Neural cell (in vitro differentiated cells): ENCODE results near the gene MRPL24.

Experiments
- EP300 ChIP-seq: fragments of 450-650 bp; conservative IDR thresholded peaks from 2 replicates; pipeline ENCODE4 v1.6.1; 2014; ENCODE audit warnings: antibody characterized with exemption, mild to moderate bottlenecking, moderate library complexity; ENCODE audit not compliant: poor library complexity, severe bottlenecking
- EZH2 ChIP-seq: fragments of 200-600, 300-800 bp; shearing (Covaris generic), sonication (generic); IDR thresholded peaks from 2 replicates; pipeline ENCODE4 v1.6.1; 2014; ENCODE audit warnings: antibody characterized with exemption, low read length, borderline replicate concordance, mild to moderate bottlenecking; ENCODE audit not compliant: insufficient read depth, poor library complexity, severe bottlenecking
- POLR2AphosphoS5 ChIP-seq: IDR thresholded peaks from 2 replicates; pipeline ENCODE4 v1.6.1; 2012
- RAD21 ChIP-seq: fragments of 450-650 bp; conservative IDR thresholded peaks from 2 replicates; pipeline ENCODE4 v1.6.1; 2014; ENCODE audit warnings: antibody characterized with exemption, mild to moderate bottlenecking, moderate library complexity
- SMC3 ChIP-seq: fragments of 450-650 bp; conservative IDR thresholded peaks from 2 replicates; pipeline ENCODE4 v1.6.1; 2014; ENCODE audit warnings: antibody characterized with exemption, mild to moderate bottlenecking, moderate library complexity; ENCODE audit not compliant: poor library complexity
- TF ChIP-seq, protein P1 (sequence below): fragments of 450-650 bp; IDR thresholded peaks from 2 replicates; pipeline ENCODE4 v1.5.1; 2014; ENCODE audit warnings: antibody characterized with exemption, mild to moderate bottlenecking, moderate library complexity; ENCODE audit not compliant: poor library complexity, severe bottlenecking
- TF ChIP-seq, protein P2 (sequence below): IDR thresholded peaks from 2 replicates; pipeline ENCODE4 v1.6.1; 2012; ENCODE audit warnings: borderline replicate concordance

DNA sequence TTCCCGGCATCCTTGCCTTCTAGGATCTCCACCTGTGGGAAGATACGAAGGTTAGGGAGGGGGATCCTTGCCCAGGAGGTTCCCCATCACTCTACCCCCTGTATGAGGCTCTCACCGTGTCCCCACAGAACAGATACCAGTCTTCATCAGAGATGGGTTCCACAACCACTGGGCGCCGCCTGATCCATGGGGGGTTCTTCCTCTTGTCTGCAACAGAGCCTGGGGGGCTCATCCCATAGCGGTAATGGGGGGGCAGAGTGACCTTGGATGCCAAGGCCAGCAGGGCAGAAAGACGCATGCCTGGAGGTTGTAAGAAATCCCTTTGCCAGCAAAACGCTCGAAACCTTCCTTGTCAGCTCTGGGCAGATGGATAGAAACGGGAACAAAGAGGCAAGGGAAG lies 2.5 kb downstream of the MRPL24 start:
- no peak for TF ChIP-seq POLR2AphosphoS5
- TF ChIP-seq, protein P1, sequence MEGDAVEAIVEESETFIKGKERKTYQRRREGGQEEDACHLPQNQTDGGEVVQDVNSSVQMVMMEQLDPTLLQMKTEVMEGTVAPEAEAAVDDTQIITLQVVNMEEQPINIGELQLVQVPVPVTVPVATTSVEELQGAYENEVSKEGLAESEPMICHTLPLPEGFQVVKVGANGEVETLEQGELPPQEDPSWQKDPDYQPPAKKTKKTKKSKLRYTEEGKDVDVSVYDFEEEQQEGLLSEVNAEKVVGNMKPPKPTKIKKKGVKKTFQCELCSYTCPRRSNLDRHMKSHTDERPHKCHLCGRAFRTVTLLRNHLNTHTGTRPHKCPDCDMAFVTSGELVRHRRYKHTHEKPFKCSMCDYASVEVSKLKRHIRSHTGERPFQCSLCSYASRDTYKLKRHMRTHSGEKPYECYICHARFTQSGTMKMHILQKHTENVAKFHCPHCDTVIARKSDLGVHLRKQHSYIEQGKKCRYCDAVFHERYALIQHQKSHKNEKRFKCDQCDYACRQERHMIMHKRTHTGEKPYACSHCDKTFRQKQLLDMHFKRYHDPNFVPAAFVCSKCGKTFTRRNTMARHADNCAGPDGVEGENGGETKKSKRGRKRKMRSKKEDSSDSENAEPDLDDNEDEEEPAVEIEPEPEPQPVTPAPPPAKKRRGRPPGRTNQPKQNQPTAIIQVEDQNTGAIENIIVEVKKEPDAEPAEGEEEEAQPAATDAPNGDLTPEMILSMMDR: no peak
- no peak for TF ChIP-seq EZH2
- TF ChIP-seq, protein P2, sequence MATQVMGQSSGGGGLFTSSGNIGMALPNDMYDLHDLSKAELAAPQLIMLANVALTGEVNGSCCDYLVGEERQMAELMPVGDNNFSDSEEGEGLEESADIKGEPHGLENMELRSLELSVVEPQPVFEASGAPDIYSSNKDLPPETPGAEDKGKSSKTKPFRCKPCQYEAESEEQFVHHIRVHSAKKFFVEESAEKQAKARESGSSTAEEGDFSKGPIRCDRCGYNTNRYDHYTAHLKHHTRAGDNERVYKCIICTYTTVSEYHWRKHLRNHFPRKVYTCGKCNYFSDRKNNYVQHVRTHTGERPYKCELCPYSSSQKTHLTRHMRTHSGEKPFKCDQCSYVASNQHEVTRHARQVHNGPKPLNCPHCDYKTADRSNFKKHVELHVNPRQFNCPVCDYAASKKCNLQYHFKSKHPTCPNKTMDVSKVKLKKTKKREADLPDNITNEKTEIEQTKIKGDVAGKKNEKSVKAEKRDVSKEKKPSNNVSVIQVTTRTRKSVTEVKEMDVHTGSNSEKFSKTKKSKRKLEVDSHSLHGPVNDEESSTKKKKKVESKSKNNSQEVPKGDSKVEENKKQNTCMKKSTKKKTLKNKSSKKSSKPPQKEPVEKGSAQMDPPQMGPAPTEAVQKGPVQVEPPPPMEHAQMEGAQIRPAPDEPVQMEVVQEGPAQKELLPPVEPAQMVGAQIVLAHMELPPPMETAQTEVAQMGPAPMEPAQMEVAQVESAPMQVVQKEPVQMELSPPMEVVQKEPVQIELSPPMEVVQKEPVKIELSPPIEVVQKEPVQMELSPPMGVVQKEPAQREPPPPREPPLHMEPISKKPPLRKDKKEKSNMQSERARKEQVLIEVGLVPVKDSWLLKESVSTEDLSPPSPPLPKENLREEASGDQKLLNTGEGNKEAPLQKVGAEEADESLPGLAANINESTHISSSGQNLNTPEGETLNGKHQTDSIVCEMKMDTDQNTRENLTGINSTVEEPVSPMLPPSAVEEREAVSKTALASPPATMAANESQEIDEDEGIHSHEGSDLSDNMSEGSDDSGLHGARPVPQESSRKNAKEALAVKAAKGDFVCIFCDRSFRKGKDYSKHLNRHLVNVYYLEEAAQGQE: no peak
- TF ChIP-seq RAD21: no peak
- TF ChIP-seq EP300: no peak
- TF ChIP-seq SMC3: no peak
